HEK293 (cell line): ENCODE measurements around the gene TEX14.
A peak's percentile ranks its signal among the peaks of the same experiment; 100 is the strongest.

Experiments used
- CTCF ChIA-PET: fragments of 350-600 bp; formaldehyde crosslinking; extraction: SDS; loops from one replicate; lab custom pipeline; 2021; ENCODE audit warnings: antibody characterized with exemption; lab: Yijun Ruan, JAX
- POLR2A ChIA-PET: fragments of 300-600 bp; formaldehyde crosslinking; extraction: SDS; loops from one replicate; lab custom pipeline; 2020; ENCODE audit warnings: antibody characterized with exemption, inconsistent platforms; lab: Yijun Ruan, JAX
- H3K27ac ChIP-seq: fragments of 200-500 bp; sonication (Bioruptor generic); 2 replicates; pipeline ENCODE4 v1.5.1; 2014; ENCODE audit warnings: low read depth, low read length, control low read depth, inconsistent platforms; ENCODE audit errors: extremely low read depth
- H3K36me3 ChIP-seq, 2 experiments: fragments of 200-500 bp in 1 of 2; sonication (Bioruptor generic) in 1 of 2; 1 replicate in 1 of 2; 2 replicates in 1 of 2; pipeline ENCODE4 v1.5.1; 2014 to 2017; ENCODE audit warnings: inconsistent platforms in 2 of 2, low read length in 2 of 2; ENCODE audit not compliant: control insufficient read depth in 2 of 2, insufficient read depth in 1 of 2
- H3K4me1 ChIP-seq: fragments of 200-500 bp; sonication (Bioruptor generic); 2 replicates; pipeline ENCODE4 v1.5.1; 2014; ENCODE audit warnings: mild to moderate bottlenecking, low read length, inconsistent platforms; ENCODE audit not compliant: control insufficient read depth, insufficient read depth
- H3K4me3 ChIP-seq: 2 replicates; pipeline ENCODE4 v1.5.1; 2011; ENCODE audit warnings: low read depth, mild to moderate bottlenecking, control low read depth, low read length, moderate library complexity
- H3K9me3 ChIP-seq: fragments of 200-500 bp; sonication (Bioruptor generic); 2 replicates; pipeline ENCODE4 v1.5.1; 2014; ENCODE audit warnings: low read depth, low read length, inconsistent platforms; ENCODE audit not compliant: control insufficient read depth, insufficient read depth
- EGR2 ChIP-seq: fragments of 450-650 bp; formaldehyde crosslinking; IDR thresholded peaks from 2 replicates; pipeline ENCODE4 v1.5.1; 2016; ENCODE audit warnings: low read depth, missing biosample characterization, missing genetic modification characterization
- GLIS1 ChIP-seq: fragments of 450-650 bp; formaldehyde crosslinking; IDR thresholded peaks from 2 replicates; pipeline ENCODE4 v1.5.1; 2016; ENCODE audit warnings: missing biosample characterization, missing genetic modification characterization
- GLIS2 ChIP-seq: fragments of 450-650 bp; formaldehyde crosslinking; IDR thresholded peaks from 2 replicates; pipeline ENCODE4 v1.5.1; 2016; ENCODE audit warnings: missing biosample characterization, missing genetic modification characterization
- HIC1 ChIP-seq: fragments of 450-650 bp; formaldehyde crosslinking; IDR thresholded peaks from 2 replicates; pipeline ENCODE4 v1.5.1; 2016; ENCODE audit warnings: missing biosample characterization, missing genetic modification characterization
- KLF17 ChIP-seq: fragments of 450-650 bp; formaldehyde crosslinking; IDR thresholded peaks from 2 replicates; pipeline ENCODE4 v1.5.1; 2016; ENCODE audit warnings: missing biosample characterization, missing genetic modification characterization
- KLF8 ChIP-seq: fragments of 450-650 bp; formaldehyde crosslinking; IDR thresholded peaks from 2 replicates; pipeline ENCODE4 v1.5.1; 2016; ENCODE audit warnings: missing biosample characterization, missing genetic modification characterization
- KLF9 ChIP-seq: fragments of 450-650 bp; formaldehyde crosslinking; IDR thresholded peaks from 2 replicates; pipeline ENCODE4 v1.5.1; 2016; ENCODE audit warnings: missing biosample characterization, missing genetic modification characterization, low read depth
- SP3 ChIP-seq: fragments of 450-650 bp; formaldehyde crosslinking; IDR thresholded peaks from 2 replicates; pipeline ENCODE4 v1.5.1; 2016; ENCODE audit warnings: missing biosample characterization, missing genetic modification characterization
- TRIM28 ChIP-seq: IDR thresholded peaks from 2 replicates; pipeline ENCODE4 v1.6.1; 2011; ENCODE audit warnings: low read length, control low read depth, borderline replicate concordance
- ZBTB26 ChIP-seq: fragments of 450-650 bp; formaldehyde crosslinking; optimal IDR thresholded peaks from 2 replicates; pipeline ENCODE3; 2016; ENCODE audit warnings: missing biosample characterization, mild to moderate bottlenecking, missing genetic modification characterization
- ZFHX2 ChIP-seq: fragments of 450-650 bp; formaldehyde crosslinking; conservative IDR thresholded peaks from 2 replicates; pipeline ENCODE4 v1.5.1; 2016; ENCODE audit warnings: missing biosample characterization, missing genetic modification characterization
- ZNF157 ChIP-seq: fragments of 450-650 bp; formaldehyde crosslinking; IDR thresholded peaks from 2 replicates; pipeline ENCODE4 v1.5.1; 2016; ENCODE audit warnings: missing biosample characterization, missing genetic modification characterization
- ZNF18 ChIP-seq: fragments of 450-650 bp; formaldehyde crosslinking; IDR thresholded peaks from 2 replicates; pipeline ENCODE4 v1.5.1; 2016; ENCODE audit warnings: missing biosample characterization, missing genetic modification characterization
- ZNF202 ChIP-seq: fragments of 450-650 bp; formaldehyde crosslinking; IDR thresholded peaks from 2 replicates; pipeline ENCODE4 v1.5.1; 2016; ENCODE audit warnings: missing biosample characterization, missing genetic modification characterization, borderline replicate concordance
- ZNF221 ChIP-seq: fragments of 450-650 bp; formaldehyde crosslinking; IDR thresholded peaks from 2 replicates; pipeline ENCODE4 v1.5.1; 2017; ENCODE audit warnings: missing biosample characterization, missing genetic modification characterization, borderline replicate concordance
- ZNF223 ChIP-seq: fragments of 450-650 bp; formaldehyde crosslinking; IDR thresholded peaks from 2 replicates; pipeline ENCODE4 v1.5.1; 2016; ENCODE audit warnings: missing biosample characterization, missing genetic modification characterization
- ZNF324 ChIP-seq: fragments of 450-650 bp; formaldehyde crosslinking; IDR thresholded peaks from 2 replicates; pipeline ENCODE4 v1.5.1; 2016; ENCODE audit warnings: missing biosample characterization, missing genetic modification characterization
- ZNF335 ChIP-seq: fragments of 450-650 bp; formaldehyde crosslinking; conservative IDR thresholded peaks from 2 replicates; pipeline ENCODE4 v1.5.1; 2016; ENCODE audit warnings: missing biosample characterization, missing genetic modification characterization
- ZNF366 ChIP-seq: fragments of 450-650 bp; formaldehyde crosslinking; conservative IDR thresholded peaks from 2 replicates; pipeline ENCODE4 v1.5.1; 2016; ENCODE audit warnings: missing biosample characterization, missing genetic modification characterization
- ZNF394 ChIP-seq: fragments of 450-650 bp; formaldehyde crosslinking; IDR thresholded peaks from 2 replicates; pipeline ENCODE4 v1.5.1; 2016; ENCODE audit warnings: missing biosample characterization, missing genetic modification characterization, mild to moderate bottlenecking, moderate library complexity, borderline replicate concordance
- ZNF398 ChIP-seq: fragments of 450-650 bp; formaldehyde crosslinking; IDR thresholded peaks from 2 replicates; pipeline ENCODE4 v1.5.1; 2017; ENCODE audit warnings: missing biosample characterization, missing genetic modification characterization
- ZNF513 ChIP-seq: fragments of 450-650 bp; IDR thresholded peaks from 2 replicates; pipeline ENCODE4 v1.5.1; 2018; ENCODE audit warnings: missing biosample characterization, missing genetic modification characterization
- ZNF529 ChIP-seq: fragments of 450-650 bp; formaldehyde crosslinking; IDR thresholded peaks from 2 replicates; pipeline ENCODE4 v1.5.1; 2017; ENCODE audit warnings: missing genetic modification characterization, missing biosample characterization; ENCODE audit not compliant: insufficient replicate concordance
- ZNF600 ChIP-seq: fragments of 450-650 bp; formaldehyde crosslinking; IDR thresholded peaks from 2 replicates; pipeline ENCODE4 v1.5.1; 2016; ENCODE audit warnings: missing biosample characterization, missing genetic modification characterization
- ZNF701 ChIP-seq: fragments of 450-650 bp; formaldehyde crosslinking; IDR thresholded peaks from 2 replicates; pipeline ENCODE4 v1.5.1; 2016; ENCODE audit warnings: missing biosample characterization, missing genetic modification characterization
- ZNF830 ChIP-seq: fragments of 450-650 bp; IDR thresholded peaks from 2 replicates; pipeline ENCODE4 v1.5.0; 2018; ENCODE audit warnings: missing biosample characterization, missing genetic modification characterization, low read depth, mild to moderate bottlenecking, moderate library complexity
- ZXDB ChIP-seq: fragments of 450-650 bp; formaldehyde crosslinking; IDR thresholded peaks from 2 replicates; pipeline ENCODE4 v1.5.1; 2016; ENCODE audit warnings: missing biosample characterization, missing genetic modification characterization

Gene TEX14

GRCh38 chr17:58513965-58514769, 177.7 kb downstream of the TEX14 start, which contains the start of gene MTMR4:
TSS of gene MTMR4 (minus strand) at chr17:58514638. CDS start at chr17:58514407, 231 bp downstream.
- H3K4me3 ChIP-seq: peak within 1 kb of the TSS; percentile 74
- no peaks in the 10 kb centered on the region for H3K9me3 ChIP-seq
- POLR2A ChIA-PET: interaction anchor here (0.8 to 2.1 kb wide), 9 partner anchors 8 to 641 kb away, joined by 3 to 26 read pairs (median 5); partner anchors contain the start of genes RNF43, SKA2 and SUPT4H1
- peaks cover 30 to 43% of the 10 kb centered on the region in 2 experiments for H3K36me3 ChIP-seq
- CTCF ChIA-PET: interaction anchor here (1.5 to 2.4 kb wide), 3 partner anchors 27 to 210 kb away, joined by 5 to 9 read pairs (median 5); no protein-coding TSS in a partner anchor
- H3K27ac ChIP-seq: peak within 1 kb of the TSS; percentile 76; the same call in 1 of the 2 replicates
- H3K4me1 ChIP-seq: peaks cover 3% of the 10 kb centered on the region; the same call in 1 of the 2 replicates
- TF ChIP-seq SP3: peak; percentile 87
- peak; percentile 54 for TF ChIP-seq GLIS2 (tag by site-specific recombination)
- no peak for TF ChIP-seq ZNF223 (tag by site-specific recombination)
- TF ChIP-seq ZBTB26 (tag by site-specific recombination): peak; percentile 75
- TF ChIP-seq ZNF324 (tag by site-specific recombination): no peak
- peak; percentile 88 for TF ChIP-seq KLF9
- TF ChIP-seq KLF17 (tag by site-specific recombination): peak; percentile 24; the same call in 1 of the 2 replicates
- no peak for TF ChIP-seq ZNF830
- TF ChIP-seq ZFHX2: peak; percentile 32; the same call in 1 of the 2 replicates
- no peak for TF ChIP-seq ZNF529 (tag by site-specific recombination)
- no peak for TF ChIP-seq ZNF202 (tag by site-specific recombination)
- TF ChIP-seq ZNF18 (tag by site-specific recombination): no peak
- peak; percentile 48 for TF ChIP-seq ZNF398
- TF ChIP-seq TRIM28: no peak
- 0 out of 2 replicates have a peak, but pooled peaks have one; percentile 23 for TF ChIP-seq ZNF366
- no peak for TF ChIP-seq HIC1 (tag by site-specific recombination)
- TF ChIP-seq ZNF394 (tag by site-specific recombination): no peak
- TF ChIP-seq ZNF701 (tag by site-specific recombination): no peak
- TF ChIP-seq GLIS1: peak; percentile 44; the same call in 1 of the 2 replicates
- no peak for TF ChIP-seq EGR2
- 0 out of 2 replicates have a peak, but pooled peaks have one; percentile 8 for TF ChIP-seq KLF8
- no peak for TF ChIP-seq ZNF221
- no peak for TF ChIP-seq ZNF157 (tag by site-specific recombination)
- peak; percentile 88 for TF ChIP-seq ZNF335 (tag by site-specific recombination)
- peak; percentile 53; the same call in 1 of the 2 replicates for TF ChIP-seq ZXDB
- TF ChIP-seq ZNF513: 0 out of 2 replicates have a peak, but pooled peaks have one; percentile 8
- TF ChIP-seq ZNF600: no peak
